Endothelial cell of hepatic sinusoid (primary cell): Measurements from ENCODE around the gene PDCD6IP.

ENCODE experiments used
- in situ Hi-C: cut with HindIII; loops from 2 replicates; pipeline ENCODE4 v1.10.0; 2017; ENCODE audit warnings: low sequenced_read_pairs

PDCD6IP gene

GRCh38 chr3:33885496-33885895 lies 87.1 kb downstream of the PDCD6IP start:
- in situ Hi-C loops, result no loop called here

GRCh38 chr3:33886015-33886414 lies 87.6 kb downstream of the PDCD6IP start:
- in situ Hi-C loops, result no loop called here

- in situ Hi-C loops, result no loop called here
Measured at GRCh38 chr3:33887478-33887877, 89.0 kb downstream of the PDCD6IP start.

DNA sequence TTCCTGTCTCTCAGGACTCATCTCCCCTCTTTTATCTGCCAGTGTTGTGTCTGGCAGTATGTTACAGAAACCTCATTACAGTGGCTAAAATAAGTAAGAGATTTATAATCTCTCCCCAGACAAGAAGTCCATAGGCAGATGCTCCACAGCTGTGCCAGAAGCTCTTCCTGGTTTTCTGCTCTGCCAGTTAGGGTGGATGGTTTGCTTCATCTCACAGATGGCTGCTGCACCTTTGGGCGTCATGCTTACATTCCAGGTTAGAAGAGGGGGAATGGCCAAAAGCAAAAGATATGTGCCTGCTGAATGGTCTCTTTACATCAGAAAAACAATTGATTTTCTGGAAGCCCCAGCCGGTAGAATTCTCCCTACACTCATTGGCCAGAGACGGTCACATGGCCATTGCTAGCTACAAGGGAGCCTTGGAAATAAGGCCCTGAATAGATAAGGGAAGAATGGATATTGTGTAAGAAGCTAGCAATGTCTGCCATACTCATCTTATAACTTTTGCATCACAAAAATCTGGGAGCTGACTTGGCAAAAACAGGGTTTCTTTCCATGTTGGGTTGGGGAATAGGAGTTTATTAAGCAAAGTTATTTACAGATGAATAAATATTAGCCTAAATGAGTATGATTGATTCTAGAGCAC lies 91.1 kb downstream of the PDCD6IP start:
- in situ Hi-C loops, result no loop called here

GRCh38 chr3:33892655-33893054 lies 94.2 kb downstream of the PDCD6IP start:
- in situ Hi-C loops, result no loop called here

DNA sequence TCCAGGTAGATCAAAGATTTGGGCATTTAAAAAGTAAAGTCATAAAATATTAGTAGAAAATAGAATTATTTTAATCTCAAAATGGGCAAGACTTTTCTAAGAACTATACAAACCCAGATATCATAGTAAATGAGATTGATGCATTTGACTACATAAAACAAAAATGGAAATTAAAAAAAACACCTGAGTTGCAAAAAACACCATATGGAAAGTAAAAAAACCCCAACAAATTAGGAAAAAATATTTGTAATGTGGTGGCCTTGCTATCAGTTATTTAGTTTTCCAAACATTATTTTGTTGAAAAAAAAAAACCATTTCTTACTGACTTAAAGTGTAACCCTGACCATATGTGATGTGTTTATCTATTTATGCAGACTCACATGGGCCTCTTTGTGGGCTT lies 97.2 kb downstream of the PDCD6IP start:
- in situ Hi-C loops, result no loop called here

DNA sequence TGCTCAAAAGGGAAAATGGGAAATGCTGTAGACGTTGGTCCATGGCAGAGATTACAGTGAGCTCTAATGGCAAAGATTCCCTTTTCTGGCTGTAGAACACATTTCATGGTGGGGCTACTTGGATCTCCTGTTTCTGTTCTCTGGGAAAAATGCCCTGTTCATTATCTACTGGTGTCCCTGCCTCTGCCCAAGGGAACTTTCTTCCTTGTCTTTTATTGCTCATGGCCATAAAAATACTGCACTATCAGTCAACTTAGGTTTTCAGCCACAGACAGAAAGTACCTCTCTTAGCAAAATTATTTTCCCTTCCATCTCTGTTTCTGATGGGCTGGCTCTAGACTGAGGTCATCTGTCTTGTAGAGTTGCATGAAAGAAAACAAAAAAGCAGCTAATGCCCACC lies 98.9 kb downstream of the PDCD6IP start:
- in situ Hi-C loops, result no loop called here

GRCh38 chr3:33898901-33899300 lies 100.5 kb downstream of the PDCD6IP start:
- in situ Hi-C loops, result no loop called here

- in situ Hi-C loops, result no loop called here
Measured at GRCh38 chr3:33900440-33900808, 102.0 kb downstream of the PDCD6IP start.

DNA sequence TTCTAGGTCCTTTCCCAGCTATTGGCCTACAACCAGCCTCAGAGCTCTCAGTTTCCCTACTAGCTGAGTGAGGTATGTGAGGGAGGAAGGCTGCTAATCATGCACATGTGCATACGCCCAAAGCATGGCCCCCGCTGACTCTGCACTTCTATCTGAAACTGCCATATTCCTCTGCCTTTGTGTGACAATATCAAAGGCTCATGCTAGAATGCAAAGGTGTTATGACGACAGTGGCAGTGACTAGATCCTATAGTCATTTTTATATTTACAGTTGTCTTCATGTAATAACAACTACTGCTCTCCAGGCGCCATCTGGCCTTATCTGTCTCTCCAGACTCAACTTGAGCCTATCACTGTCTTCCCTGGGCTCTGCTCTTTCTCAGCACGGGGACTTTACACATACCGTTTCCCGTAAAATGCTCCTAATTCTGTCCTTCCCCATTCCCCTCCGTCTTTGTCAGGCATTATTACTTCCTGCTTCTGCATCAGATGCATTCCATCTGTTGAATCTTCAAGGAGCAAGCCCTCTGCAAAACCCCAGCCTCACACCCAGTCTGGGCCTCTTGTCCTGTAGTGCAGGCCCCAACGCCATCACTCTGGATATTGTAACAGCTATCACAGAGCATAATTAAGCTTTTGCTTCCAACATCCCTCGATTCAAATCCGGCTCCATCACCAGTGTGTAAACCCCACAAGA lies 102.5 kb downstream of the PDCD6IP start:
- in situ Hi-C loops, result no loop called here

- in situ Hi-C loops, result no loop called here
Measured at GRCh38 chr3:33901862-33902563, 103.6 kb downstream of the PDCD6IP start.

DNA sequence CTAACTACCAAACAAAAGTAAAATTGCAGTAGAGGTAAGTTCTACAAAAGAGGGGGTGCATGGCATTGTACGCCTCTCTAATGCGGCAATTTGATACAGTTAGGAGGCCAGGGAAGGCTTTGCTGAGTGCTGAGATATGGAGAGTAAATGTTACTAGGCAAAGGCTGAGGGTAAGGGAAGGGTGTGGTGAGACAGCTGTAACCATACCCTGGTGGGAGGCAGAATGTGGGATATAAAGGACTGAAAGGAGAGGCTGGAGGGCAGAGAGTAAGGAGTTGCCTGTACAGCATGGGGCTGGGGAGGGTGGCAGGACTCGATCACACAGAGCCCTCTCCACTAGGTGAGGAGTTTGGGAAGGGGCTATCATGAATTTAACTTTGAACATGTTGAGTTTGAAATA lies 106.3 kb downstream of the PDCD6IP start:
- in situ Hi-C loops, result no loop called here

DNA sequence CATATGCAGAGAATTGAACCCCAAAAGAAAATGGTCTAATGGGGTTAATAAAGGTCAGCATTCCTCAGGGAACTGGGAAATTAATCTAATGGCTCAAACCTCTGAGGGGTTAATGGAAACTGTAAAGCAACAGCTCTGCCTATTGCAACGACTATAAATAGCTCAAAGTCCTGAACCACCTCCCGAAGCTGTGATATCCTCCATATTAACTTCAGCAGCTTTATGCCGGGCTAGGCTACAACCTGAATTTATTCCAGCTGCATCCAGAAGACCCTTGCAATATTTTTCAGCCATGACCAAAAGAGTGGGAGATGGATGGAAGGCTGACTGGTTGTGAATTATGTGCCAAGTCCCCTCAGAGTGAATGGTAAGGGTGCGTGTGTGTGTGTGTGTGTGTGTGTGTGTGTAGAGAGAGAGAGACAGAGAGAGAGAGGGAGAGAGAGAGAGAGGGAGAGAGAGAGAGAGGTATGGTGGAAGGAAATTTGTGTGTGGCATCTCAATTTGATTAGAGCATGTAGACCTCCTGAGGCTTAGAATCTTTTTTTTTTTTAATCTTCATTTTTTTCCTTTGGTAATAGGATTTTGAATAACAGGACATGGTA lies 109.9 kb downstream of the PDCD6IP start:
- in situ Hi-C loops, result no loop called here

DNA sequence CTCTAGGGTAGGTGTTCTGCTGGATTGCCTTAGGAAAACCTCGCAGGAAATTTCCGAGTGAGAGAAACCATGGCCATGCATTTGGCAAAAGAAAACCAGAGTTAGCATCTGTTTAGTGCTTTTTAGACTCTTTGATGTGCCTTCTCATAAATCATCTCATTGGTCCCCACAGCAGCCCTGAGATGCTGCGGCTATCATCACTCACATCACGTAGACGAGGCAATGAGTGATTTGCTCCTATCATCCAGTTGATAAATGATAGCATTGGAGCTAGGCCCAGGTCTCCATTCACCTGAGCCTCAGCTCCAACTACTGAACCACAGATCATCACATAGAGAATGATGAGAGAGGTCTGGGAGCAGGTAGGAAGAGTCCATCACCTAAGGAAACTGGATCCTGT lies 111.1 kb downstream of the PDCD6IP start:
- in situ Hi-C loops, result no loop called here

DNA sequence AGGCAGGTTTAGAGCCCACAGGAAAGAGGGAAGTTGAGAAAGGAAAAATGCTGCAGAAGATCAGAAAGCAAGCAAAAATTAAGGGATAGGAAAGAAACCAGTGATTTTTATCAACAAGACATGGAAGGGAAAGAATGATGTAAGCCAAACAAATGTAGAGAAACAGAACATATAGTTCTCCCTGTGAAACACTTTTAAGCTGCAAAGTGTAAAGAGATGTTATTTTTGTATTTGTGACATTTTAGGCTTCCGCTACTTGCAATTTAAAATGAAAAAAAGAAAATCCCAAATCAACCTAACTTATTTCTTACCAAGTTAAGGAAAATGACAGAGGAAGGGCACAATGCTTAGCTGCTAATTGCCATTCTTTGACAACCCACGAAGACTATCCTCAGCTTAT lies 111.6 kb downstream of the PDCD6IP start:
- in situ Hi-C loops, result no loop called here

- in situ Hi-C loops, result no loop called here
Measured at GRCh38 chr3:33911525-33912322, 113.3 kb downstream of the PDCD6IP start.

GRCh38 chr3:33914212-33914611 lies 115.8 kb downstream of the PDCD6IP start:
- in situ Hi-C loops, result no loop called here

GRCh38 chr3:33914731-33915379 lies 116.4 kb downstream of the PDCD6IP start:
- in situ Hi-C loops, result no loop called here

- in situ Hi-C loops, result no loop called here
Measured at GRCh38 chr3:33915796-33916546, 117.5 kb downstream of the PDCD6IP start.
